Stimulated activated CD4-positive, alpha-beta T cell treated with anti-CD3 and anti-CD28 coated beads, Interleukin-2, amount 100 ng/mL, for 24 hours (primary cell): ENCODE results near the gene RUNX3.
A peak's percentile ranks its signal among the peaks of the same experiment; 100 is the strongest.
"Not testable (repeated sequence)": the region's sequence is repeated elsewhere in the genome, so short reads cannot be mapped to it uniquely, and the experiment has no call there.

Experiments used
- DNase-seq, 2 donors: peaks; one replicate each; pipeline ENCODE4 v3.0.0-alpha.2; 2020

The RUNX3 gene

DNA sequence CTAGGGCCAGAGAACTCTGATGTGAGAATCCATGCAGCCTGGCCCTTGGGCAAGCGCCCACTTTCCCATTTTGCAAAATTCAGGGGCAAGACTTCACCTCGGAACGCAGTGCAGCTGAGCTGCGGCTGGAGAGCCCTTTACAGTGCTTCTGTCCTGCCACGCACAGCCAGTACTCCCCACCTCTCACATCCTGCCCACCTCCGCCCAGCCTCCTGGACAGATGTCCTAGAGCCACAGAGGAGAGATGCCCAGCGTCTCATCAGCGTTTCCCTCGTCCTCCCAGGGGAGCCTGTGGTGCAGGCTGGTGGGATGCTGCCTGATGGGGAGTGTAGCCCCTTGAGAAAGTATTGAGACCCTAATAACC, 29.6 kb downstream of the RUNX3 start:
- DNase-seq: peak; percentile 16 to 32

DNA sequence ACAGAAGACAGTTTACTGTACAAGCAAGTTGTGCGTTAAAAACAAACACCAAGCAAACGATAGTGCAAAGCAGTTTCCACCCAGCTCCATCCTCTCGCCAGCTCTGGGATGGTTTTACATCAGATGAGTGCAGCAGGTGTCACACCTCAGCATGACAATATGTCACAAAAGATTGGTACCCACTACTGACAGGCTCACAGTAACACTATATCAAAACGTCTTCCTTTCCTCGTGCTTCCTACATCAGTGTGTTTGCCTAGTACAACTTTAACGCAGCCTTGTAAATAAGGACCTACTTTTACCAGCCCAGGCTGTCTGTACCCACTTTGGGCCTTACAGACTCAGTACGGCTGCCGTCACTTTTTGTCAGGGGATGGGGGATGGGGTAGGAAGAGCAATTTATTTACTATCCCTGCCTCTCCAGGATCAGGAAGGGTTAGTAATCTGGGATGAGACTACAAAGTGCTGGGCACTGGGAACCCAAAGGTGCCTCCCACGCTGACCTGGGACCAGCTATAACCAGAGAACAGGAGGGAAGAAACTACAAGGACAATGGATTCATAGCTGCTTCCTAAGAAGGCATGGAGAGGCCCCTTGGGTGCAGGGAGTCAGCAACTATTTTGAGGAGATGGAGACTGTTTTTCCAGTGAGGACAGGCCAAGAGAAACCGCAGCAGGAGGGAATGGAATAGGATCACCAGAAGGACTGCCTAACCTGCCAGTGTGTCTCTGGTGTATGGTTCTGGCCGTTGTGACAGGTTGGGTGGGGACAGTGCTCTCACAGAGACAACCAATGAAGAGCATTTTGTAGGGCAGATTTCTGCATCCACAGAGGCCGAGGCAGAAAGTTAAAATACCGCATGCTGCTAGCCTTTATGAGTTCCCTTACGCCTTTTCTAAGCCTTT, 30.2 kb downstream of the RUNX3 start:
- DNase-seq: peak in 1 of 2 donors; percentile 33

DNA sequence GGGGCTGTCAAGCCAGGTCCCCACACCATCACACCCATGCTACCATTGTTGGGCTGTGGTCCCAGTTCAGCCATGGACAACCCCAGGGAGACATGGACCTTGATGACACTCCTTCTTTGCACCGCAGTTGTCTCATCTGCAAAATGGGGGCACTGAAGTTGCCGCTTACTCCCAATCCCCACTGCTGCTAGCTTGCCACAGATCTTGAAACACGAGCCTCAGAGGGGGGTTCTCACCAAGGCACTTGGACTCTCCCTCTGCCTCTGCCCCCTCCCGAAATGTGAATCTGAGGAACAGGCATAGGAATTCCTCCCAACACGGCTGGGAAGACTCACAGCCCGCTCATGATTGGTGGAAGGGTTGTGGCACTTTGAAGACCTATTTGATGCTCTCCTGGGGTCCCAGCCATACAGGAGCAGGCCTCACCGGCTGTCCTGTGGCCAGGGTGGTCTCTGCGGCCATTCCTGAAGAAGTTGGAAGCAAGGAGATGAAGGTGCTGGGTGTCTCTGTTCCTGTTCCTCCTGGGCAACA, 31.1 kb downstream of the RUNX3 start:
- DNase-seq: peak in 1 of 2 donors; percentile 51

DNA sequence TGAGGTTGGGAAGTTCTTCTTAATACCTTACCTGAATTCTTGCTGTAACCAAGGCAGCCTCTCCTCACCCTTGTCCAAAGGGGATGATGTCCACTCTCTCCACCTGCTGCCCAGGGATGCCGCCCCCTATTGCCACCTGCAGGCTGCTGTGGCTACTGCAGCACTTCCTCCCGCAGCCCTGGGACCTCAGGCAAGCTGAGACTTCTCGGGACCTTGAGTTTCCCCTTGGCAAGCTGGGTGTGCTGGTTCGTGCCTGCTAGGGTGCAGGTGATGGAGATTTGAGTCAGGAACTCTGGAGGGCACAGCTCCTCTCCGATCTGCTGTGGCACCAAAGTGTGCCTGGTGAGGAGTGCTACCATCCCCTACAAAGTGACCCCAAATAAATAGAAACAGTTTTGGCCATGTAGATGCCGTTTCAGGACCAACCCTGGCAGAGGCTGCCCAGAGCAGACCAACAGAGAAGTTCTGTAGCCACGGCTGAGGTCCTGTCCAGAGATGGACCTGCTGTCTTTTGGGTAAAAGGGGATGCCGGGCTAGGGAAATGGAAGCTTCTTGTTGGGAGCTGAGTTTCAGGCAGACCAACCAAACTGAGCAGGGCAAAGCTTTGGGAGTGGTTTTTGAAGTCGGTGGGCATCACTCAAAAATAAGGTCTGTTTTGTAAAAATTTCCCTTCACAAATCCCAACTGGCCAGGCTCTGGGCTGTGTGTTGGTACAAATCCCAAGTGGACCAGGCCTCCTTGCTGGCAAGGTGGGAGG, 31.7 kb downstream of the RUNX3 start:
- peak; percentile 55 to 68 for DNase-seq

DNA sequence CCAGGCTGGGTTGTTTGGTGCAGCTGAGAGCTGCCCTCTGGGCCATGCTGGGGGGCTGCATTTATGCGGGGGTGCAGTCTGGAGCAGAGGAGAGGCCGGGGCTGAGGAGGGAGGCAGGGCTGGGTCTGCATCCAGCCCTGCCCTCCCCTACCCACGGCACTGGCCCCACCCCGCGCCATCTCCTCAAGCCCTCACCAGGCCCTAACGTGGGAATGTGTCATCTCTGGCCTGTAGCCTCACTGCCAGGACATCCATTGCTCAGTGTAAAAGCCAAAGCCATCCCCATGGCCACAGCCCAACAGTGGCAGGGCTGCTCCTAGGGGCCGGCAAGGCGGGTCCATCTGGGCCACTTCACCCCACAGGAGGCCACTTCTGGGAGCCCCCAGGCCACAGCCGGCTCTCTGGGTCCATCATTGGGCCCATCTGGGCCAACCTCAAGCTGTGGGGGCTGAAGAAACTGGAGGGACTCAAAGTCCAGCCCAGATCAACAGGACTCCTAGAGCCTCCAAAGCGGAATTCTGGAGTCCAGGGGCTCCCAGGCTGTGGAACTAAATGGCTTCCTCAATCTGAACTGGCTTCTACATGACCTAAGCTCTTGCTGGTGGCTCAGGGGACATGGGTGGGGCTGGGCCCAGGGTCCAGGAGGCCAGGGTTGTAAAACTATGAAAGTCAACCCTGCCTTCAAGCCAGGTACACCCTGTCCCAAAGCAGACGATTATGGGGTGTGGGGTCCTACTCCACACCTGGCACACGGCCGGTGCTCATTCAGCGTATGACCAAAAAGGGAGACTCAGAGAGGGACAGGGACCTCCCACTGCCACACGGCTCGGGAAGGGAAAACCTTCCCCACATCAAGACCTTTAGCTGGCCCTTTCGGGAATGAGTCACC, 32.6 kb downstream of the RUNX3 start:
- no peak for DNase-seq

DNA sequence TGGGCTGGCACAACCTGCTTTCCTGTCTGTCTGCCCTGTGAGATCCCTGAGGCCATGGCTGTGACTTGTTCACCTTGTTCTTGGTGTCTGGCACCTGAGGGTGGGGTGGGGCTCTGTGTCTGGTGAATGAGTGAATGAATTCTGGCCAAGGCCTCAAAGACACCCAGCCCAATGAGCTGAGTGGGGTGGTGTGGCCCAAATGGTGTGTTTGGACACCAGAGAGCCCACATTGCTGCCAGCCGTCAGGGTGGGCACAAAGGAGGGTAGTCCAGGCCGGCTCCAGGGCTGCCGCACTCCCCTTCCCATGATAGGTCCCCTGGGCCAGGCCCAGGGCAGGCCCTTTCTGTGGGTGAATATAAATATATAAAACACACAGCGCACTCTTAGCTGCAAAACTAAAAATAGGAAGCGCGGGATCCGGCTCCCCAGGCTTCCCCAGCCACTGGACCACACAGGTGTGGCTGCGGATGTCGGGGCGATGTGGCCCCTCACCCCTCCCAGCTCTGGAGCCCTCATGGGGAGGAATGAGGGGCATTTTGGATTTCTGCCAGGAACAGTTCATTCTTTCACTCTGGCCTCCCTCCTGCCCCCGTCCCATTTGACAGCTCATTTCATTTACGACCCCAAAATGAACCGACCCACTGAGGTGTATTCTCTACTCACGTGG, 33.3 kb downstream of the RUNX3 start:
- no peak for DNase-seq

DNA sequence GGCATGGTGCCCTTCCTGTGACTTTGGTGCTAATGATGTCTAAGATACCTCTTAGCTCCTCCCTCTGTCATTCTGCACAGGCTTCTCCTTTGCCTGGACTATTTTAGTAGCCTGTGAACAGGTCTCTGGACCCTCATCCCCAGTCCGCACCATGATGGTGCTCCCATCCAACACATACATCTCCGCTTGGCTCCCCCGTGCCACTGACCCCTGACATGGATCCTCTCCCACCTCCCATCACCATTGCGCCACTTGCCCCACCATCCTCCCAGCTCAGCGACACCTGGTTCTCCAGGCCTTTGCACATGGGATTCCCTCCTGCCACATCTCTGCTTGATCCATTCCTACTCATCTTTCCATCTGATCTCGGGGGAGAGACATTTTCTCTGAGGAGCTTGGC, 33.9 kb downstream of the RUNX3 start:
- no peak for DNase-seq

DNA sequence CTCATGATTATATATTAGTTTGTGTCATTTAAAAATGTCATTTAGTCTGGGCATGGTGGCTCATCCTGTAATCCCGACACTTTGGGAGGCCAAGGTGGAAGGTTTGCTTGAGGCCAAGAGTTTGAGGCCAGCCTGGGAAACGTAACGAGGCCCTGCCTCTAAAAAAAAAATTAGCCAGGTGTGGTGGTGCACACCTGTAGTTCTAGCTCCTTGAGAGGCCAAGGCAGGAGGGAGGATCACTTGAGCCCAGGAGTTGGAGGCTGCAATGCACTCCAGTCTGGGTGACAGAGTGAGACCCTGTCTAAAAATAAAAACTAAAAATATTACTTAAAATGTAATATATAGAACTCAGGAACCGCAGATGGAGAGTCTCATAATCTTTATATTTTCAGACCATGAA, 34.6 kb downstream of the RUNX3 start:
- no peak for DNase-seq

DNA sequence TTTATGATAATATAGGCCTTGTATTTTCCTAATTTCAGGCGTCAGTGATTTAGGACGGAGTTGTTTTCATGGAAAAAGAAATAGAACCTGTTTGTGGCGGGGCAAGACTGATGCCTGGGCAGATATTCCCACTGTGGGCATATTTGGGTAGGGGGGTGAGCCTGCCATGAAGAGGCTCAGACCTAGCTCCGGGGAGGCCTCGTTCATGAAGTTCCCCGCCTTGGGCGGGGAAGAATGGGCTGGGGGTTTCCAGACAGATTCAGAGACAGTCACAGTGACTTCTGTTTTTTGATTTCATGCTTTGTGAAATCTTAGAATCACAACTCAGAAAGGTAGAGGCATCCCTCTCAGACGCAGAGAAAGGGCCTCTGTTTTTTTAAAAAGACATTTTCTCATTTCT, 36.1 kb downstream of the RUNX3 start:
- DNase-seq: no peak

DNA sequence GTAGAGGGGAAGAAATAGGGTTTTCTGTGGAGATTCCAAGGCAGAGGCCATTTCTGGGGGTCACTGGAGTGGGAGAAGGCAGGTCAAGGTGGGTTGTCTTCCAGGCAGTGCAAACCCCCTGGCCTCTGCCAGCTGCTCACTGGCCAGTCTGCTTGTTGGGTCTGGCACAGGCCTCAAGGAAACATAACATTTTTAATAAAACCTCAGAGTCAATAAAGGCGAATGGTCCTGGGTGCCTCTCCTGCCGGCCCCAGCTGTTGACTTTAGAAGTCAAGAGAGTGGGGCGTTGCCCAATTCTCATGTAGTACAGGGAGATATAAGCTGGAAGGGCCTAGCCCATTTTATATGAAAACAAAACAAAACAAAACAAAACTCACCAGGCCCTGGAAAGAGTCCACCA, 36.6 kb downstream of the RUNX3 start:
- DNase-seq: no peak

DNA sequence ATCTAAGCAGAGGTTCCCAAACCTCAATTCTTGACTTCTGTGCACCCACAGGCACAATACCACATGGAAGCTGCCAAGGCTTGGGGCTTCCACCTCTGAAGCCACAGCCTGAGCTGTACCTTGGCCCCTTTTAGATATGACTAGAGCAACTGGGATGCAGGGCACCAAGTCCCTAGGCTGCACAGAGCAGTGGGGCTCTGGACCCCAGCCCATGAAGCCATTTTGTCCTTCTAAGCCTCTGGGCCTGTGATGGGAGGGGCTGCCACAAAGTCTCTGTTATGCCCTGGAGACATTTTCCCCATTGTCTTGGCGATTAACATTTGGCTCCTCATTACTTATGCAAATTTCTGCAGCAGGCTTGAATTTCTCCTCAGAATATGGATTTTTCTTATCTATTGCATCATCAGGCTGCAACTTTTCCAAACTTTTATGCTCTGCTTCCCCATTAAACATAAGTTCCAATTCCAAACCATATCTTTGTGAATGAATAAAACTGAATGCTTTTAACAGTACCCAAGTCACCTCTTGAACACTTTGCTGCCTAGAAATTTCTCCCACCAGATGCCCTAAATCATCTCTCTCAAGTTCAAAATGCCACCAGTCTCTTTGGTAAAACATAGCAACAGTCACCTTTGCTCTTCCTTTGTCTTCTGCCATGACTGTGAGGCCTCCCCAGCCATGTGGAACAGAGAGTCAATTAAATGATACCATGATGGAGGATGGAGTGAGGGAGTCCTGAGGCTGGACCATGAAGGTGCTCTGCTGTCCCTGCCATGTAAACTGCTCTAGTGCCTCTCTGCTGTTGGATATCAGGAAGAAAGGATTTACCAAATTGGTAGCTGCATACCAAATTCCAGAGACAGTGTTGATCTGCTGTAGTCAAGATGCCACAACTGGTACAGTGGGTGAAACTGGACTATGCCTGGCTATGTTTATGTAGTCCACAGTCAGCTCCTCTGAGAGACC, 37.6 kb downstream of the RUNX3 start:
- no peak for DNase-seq

DNA sequence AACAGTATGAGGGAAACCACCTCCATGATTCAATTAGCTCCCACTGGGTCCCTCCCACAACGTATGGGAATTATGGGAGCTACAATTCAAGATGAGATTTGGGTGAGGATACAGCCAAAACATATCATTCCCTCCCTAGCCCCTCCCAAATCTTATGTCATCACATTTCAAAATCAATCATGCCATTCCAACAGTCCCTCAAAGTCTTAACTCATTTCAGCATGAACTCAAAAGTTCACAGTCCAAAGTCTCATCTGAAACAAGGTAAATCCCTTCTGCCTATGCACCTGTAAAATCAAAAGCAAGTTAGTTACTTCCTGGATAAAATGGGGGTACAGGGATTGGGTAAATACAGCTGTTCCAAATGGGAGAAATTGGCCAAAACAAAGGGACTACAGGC, 38.7 kb downstream of the RUNX3 start:
- DNase-seq: not testable (repeated sequence)

DNA sequence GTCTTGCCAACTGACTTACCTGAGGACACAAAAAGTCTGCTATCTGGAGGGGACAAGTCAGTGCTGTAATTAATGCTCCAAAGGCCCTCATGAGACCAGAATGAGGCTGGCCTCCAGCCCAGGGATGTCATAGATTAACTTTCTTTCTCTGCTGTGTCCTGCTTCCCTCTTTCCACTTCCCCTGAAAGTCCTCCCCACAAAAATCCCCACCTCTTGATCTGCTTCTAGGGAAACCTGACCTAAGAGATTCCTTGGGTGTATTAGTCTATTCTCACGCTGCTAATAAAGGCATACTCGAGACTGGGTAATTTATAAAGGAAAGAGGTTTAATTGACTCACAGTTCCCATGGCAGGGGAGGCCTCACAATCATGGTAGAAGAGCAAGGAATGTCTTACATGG, 39.2 kb downstream of the RUNX3 start:
- no peak for DNase-seq

DNA sequence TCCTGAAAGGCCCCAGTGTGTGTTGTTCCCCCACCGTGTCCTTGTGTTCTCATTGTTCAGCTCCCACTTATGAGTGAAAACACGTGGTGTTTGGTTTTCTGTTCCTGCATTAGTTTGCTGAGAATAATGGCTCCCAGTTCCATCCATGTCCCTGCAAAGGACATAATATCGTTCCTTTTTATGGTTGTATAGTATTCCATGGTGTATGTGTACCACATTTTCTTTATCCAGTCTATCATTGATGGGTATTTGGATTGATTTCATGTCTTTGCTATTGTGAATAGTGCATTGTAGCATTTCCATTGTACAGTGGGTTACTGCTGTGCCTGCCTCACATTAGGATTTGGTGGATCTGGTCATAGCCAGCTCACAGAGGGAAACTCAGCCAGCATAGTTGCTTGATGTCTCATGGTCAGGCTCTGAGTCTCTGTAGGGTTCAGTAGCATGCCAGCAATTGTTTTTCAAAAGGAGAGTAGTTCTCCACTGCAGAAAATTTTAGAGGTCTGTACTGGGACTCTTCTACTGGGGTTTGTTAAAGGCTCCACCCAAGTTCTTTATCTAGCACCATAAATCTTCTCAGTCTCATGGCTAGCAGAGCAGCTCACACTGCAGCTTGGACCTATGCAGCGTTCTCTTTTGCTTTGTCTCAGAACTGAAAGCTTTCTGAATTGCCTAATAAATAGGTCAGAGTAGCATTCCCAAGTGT, 41.0 kb downstream of the RUNX3 start:
- DNase-seq: no peak

DNA sequence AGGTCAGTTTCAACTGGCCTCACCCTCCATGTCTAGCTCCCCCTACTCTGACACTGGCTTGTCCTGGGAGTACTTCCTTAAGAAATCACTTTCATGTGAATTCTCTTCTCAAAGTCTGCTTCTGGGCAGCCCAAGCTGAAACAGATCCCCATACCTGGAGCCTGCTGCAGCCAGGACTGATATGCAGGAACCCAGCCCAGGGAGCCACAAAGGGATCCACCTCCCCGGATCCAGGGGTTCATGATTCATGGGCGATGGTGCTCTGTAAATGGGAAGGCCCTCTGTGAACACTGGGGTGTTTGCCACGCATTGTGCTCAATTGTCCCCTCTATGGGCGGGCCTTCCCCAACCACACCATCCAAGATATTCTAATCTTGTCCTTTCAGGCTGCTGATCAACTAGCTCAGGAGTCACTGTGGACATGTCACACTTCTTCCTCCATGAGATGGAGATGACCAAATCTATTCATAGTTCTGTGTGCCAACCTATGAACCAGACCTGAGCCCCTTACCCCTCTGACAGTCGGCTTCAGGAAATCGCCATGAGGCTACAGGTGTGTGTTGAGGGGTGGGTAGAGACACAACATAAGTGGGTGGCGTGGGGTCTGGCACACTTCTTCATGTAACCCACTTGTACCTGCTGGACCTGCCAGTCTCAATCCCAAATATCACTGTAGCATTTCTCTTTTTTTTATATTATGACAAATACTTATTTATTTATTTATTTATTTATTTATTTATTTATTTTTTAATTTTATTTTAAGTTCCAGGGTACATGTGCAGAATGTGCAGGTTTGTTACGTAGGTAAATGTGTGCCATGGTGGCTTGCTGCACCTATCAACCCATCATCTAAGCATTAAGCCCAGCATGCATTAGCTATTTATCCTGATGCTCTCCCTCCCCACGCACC, 41.8 kb downstream of the RUNX3 start:
- DNase-seq: no peak

DNA sequence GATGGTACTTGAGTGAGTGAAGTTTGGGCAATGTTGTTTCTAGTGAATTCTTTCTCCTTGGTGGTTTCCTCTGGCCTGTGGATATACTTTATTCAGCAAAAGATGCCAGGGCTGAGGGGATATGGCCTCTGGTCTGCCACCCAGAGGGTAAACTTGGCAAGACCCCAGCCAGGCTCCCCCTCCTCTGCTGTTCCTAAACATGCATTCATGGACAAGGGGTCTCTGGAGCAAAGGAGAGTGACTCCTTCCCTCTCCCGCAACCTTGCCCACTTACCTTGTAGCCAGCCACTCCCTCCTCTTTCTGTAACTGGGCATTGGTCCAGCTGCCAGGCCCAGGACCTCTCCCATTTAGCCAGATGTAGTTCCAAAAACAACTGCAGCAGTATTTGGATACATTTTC, 43.8 kb downstream of the RUNX3 start:
- no peak for DNase-seq

DNA sequence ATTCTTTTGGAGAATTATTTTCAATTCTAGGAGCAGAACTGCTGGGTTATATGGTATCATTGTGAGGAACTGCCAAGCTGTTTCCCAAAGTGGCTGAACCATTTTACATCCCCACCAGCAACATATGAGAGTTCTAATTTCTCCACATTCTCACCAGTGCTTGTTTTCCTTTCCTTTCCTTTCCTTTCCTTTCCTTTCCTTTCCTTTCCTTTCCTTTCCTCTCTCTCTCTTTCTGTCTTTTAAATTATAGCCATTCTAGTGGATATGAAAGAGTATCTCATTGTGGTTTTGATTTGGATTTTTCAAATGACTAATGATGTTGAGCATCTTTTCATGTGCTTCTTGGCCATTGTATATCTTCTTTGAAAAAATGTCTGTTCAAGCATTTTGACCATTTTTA, 45.3 kb downstream of the RUNX3 start:
- DNase-seq: no peak

DNA sequence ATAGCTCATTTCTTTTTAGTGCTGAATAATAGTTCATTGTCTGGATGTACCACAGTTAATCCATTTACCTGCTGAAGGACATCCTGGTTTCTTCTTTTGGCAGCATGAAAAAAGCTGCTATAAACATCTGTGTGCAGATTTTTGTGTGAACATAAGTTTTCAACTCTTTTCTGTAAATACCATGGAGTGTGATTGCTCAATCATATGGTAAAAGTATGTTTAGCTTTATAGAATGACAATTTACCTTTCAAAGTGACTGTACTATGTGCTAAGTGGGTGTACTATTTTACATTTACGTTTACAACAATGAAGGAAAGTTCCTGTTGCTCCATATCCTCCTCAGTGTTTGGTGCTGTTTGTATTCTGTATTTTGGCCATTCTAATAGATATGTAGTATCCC, 49.0 kb downstream of the RUNX3 start:
- DNase-seq: no peak
